ENCODE data around the gene FGD6. TPM values are rescaled to one million over a fixed set of nuclear protein-coding genes. Genes with fewer than 3 reads are reported as not detected.

The FGD6 gene
- total RNA-seq, 2 experiments from 2014 or later, result 1.5 TPM

DNA sequence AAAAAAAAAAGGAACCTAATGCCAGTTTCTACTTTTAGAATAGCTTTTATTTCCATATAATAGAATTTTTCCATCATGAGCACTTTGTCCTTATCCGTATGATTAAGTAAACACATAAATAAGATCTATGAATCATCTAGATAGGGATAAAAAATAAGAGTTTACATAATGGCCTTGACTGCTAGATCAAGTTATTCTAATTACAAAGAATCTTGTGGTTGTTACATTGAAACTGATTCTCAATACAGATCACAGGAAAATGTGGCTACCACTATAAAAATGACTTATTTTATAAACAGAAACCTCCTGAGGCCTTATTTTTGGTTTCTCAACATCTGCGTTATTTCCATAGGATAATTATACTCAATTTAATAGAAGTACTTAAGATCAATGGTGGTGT, 179.4 kb downstream of the FGD6 start:
- peaks cover 21% of the 10 kb centered on the region for H3K36me3 ChIP-seq (ENCODE audit: insufficient read depth, low read length)
- POLR2A ChIA-PET, result no interaction called here
- CTCF ChIA-PET, result no interaction called here

GRCh38 chr12:95034750-95035149, 182.5 kb downstream of the FGD6 start:
- Mint-ChIP-seq H3K27ac (peak overlapping the region; percentile 10), H3K4me3 (no peak overlapping the region), H3K9me3 (no peaks in the 10 kb centered on the region), H3K4me1 (ENCODE audit: low read depth) (peaks cover 20% of the 10 kb centered on the region), H3K36me3 (ENCODE audit: low read depth) (peaks cover 69% of the 10 kb centered on the region), H3K27me3 (no peaks in the 10 kb centered on the region)
- DNase-seq (no peak), ATAC-seq (ENCODE audit: poor library complexity) (no peak)
- intact Hi-C loops (cut with DNase I, micrococcal nuclease), result no loop called here
- no peak for TF ChIP-seq CTCF (IDR thresholded peaks at IDR 0.05)
- Histone ChIP-seq H3K4me1 (ENCODE audit: insufficient read depth, low read length) (no peaks in the 10 kb centered on the region), H3K9me3 (ENCODE audit: control insufficient read depth in 1 of 2, insufficient read depth in 1 of 2, low read length in 2 of 2) (no peaks in the 10 kb centered on the region), H3K27ac (ENCODE audit: low read depth in 1 of 2, low read length in 2 of 2) (no peak overlapping the region), H3K36me3 (ENCODE audit: insufficient read depth, low read length) (peaks cover 24% of the 10 kb centered on the region), H3K4me3 (ENCODE audit: low read length) (no peak overlapping the region), H3K27me3 (ENCODE audit: control insufficient read depth in 1 of 2, insufficient read depth in 2 of 2, low read length in 2 of 2) (no peaks in the 10 kb centered on the region)
- CTCF ChIA-PET, result no interaction called here
- POLR2A ChIA-PET, result no interaction called here

More for the DNA sequence above, 179.4 kb downstream of the FGD6 start:
- no peaks in the 10 kb centered on the region for H3K9me3 ChIP-seq (ENCODE audit: control insufficient read depth in 1 of 2, insufficient read depth in 1 of 2, low read length in 2 of 2)
- H3K27me3 ChIP-seq (ENCODE audit: control insufficient read depth in 1 of 2, insufficient read depth in 2 of 2, low read length in 2 of 2), result no peaks in the 10 kb centered on the region
- Mint-ChIP-seq H3K4me3 (no peak overlapping the region), H3K4me1 (ENCODE audit: low read depth) (peaks cover 33% of the 10 kb centered on the region), H3K9me3 (no peaks in the 10 kb centered on the region), H3K27ac (no peak overlapping the region), H3K27me3 (no peaks in the 10 kb centered on the region), H3K36me3 (ENCODE audit: low read depth) (peaks cover 70% of the 10 kb centered on the region)
- H3K4me3 ChIP-seq (ENCODE audit: low read length), result no peak overlapping the region
- ATAC-seq (ENCODE audit: poor library complexity), result no peak
- H3K4me1 ChIP-seq (ENCODE audit: insufficient read depth, low read length), result peaks cover 3% of the 10 kb centered on the region
- intact Hi-C loops (cut with DNase I, micrococcal nuclease), result no loop called here
- no peak overlapping the region for H3K27ac ChIP-seq (ENCODE audit: low read depth in 1 of 2, low read length in 2 of 2)
- TF ChIP-seq CTCF (IDR thresholded peaks at IDR 0.05), result no peak
- no peak for DNase-seq

Other genes starting within 250 kb of the FGD6 start
- gene NDUFA12, start 213.8 kb downstream of the FGD6 start, total RNA-seq, result 10 to 100 TPM; 43.3 to 43.7 TPM
- gene NR2C1, start 143.8 kb downstream of the FGD6 start, total RNA-seq, result 10 to 100 TPM; 48.3 to 58.9 TPM
- gene VEZT, start 340 bp upstream of the FGD6 start, total RNA-seq, result 10 to 100 TPM; 52.6 to 57.2 TPM